Nephron (organoid): Measurements from ENCODE around the gene KCNQ1.
A peak's percentile ranks its signal among the peaks of the same experiment; 100 is the strongest.

Experiments
- H3K27ac Mint-ChIP-seq, 3 experiments: 2 replicates each; pipeline ENCODE4 v1.8.0; 2020; ENCODE audit warnings: mixed read lengths in 3 of 3, mild to moderate bottlenecking in 2 of 3, moderate library complexity in 1 of 3
- H3K27me3 Mint-ChIP-seq: 2 replicates; pipeline ENCODE4 v1.8.0; 2021; ENCODE audit warnings: low read depth, mild to moderate bottlenecking, moderate library complexity, mixed read lengths
- H3K36me3 Mint-ChIP-seq: 2 replicates; pipeline ENCODE4 v1.8.0; 2020; ENCODE audit warnings: low read depth, mixed read lengths
- H3K4me1 Mint-ChIP-seq: 2 replicates; pipeline ENCODE4 v1.8.0; 2020; ENCODE audit warnings: mixed read lengths
- H3K4me3 Mint-ChIP-seq, 3 experiments: 2 replicates each; pipeline ENCODE4 v1.8.0; 2020; ENCODE audit warnings: mild to moderate bottlenecking in 3 of 3, mixed read lengths in 3 of 3, moderate library complexity in 2 of 3
- H3K9me3 Mint-ChIP-seq: 2 replicates; pipeline ENCODE4 v1.8.0; 2020; ENCODE audit warnings: mixed read lengths
- CTCF ChIP-seq, 3 experiments: fragments of 200-600 bp; sonication (generic); IDR thresholded peaks; one replicate each; pipeline ENCODE4 v1.5.0; 2021; ENCODE audit warnings: antibody characterized with exemption in 3 of 3; ENCODE audit not compliant: unreplicated experiment in 3 of 3

The KCNQ1 gene

GRCh38 chr11:2416765-2417164 lies 28.0 kb upstream of the KCNQ1 start:
- TF ChIP-seq CTCF (IDR thresholded peaks at IDR 0.05; ENCODE audit: unreplicated experiment in 3 of 3): no peak
- Mint-ChIP-seq H3K9me3 (no peaks in the 10 kb centered on the region), H3K36me3 (no peaks in the 10 kb centered on the region), H3K27me3 (no peaks in the 10 kb centered on the region), H3K27ac (peak overlapping the region; percentile 65 to 89 (median 79)), H3K4me1 (no peaks in the 10 kb centered on the region), H3K4me3 (no peak overlapping the region)

GRCh38 chr11:2417856-2418692 lies 26.7 kb upstream of the KCNQ1 start:
- no peak for TF ChIP-seq CTCF (IDR thresholded peaks at IDR 0.05; ENCODE audit: unreplicated experiment in 3 of 3)
- no peak overlapping the region for H3K4me3 Mint-ChIP-seq

GRCh38 chr11:2418693-2419360 lies 26.0 kb upstream of the KCNQ1 start:
- no peak overlapping the region for H3K4me3 Mint-ChIP-seq
- peak overlapping the region; percentile 73 to 83 (median 80) for H3K27ac Mint-ChIP-seq
- no peaks in the 10 kb centered on the region for H3K36me3 Mint-ChIP-seq
- no peak for TF ChIP-seq CTCF (IDR thresholded peaks at IDR 0.05; ENCODE audit: unreplicated experiment in 3 of 3)
- no peaks in the 10 kb centered on the region for H3K27me3 Mint-ChIP-seq
- no peaks in the 10 kb centered on the region for H3K9me3 Mint-ChIP-seq
- no peaks in the 10 kb centered on the region for H3K4me1 Mint-ChIP-seq

More at GRCh38 chr11:2417856-2418692, 26.7 kb upstream of the KCNQ1 start:
- H3K27me3 Mint-ChIP-seq: no peaks in the 10 kb centered on the region
- H3K9me3 Mint-ChIP-seq: no peaks in the 10 kb centered on the region
- peak overlapping the region in 2 of 3 experiments; percentile 80 to 83 for H3K27ac Mint-ChIP-seq
- no peaks in the 10 kb centered on the region for H3K36me3 Mint-ChIP-seq
- H3K4me1 Mint-ChIP-seq: no peaks in the 10 kb centered on the region

GRCh38 chr11:2419638-2420501 lies 24.9 kb upstream of the KCNQ1 start:
- Mint-ChIP-seq H3K36me3 (no peaks in the 10 kb centered on the region), H3K27ac (peak overlapping the region; percentile 94 to 98 (median 94)), H3K9me3 (no peaks in the 10 kb centered on the region), H3K4me1 (no peaks in the 10 kb centered on the region), H3K27me3 (no peaks in the 10 kb centered on the region), H3K4me3 (peak overlapping the region in 1 of 3 experiments; percentile 32)
- peak; percentile 78 to 89 (median 86) for TF ChIP-seq CTCF (IDR thresholded peaks at IDR 0.05; ENCODE audit: unreplicated experiment in 3 of 3)

- Mint-ChIP-seq H3K27ac (peak overlapping the region in 2 of 3 experiments; percentile 75 to 94), H3K9me3 (no peaks in the 10 kb centered on the region), H3K27me3 (no peaks in the 10 kb centered on the region), H3K36me3 (no peaks in the 10 kb centered on the region), H3K4me3 (no peak overlapping the region), H3K4me1 (no peaks in the 10 kb centered on the region)
- TF ChIP-seq CTCF (IDR thresholded peaks at IDR 0.05; ENCODE audit: unreplicated experiment in 3 of 3): peak; percentile 95 to 96 (median 95)
Measured at GRCh38 chr11:2420502-2421225, 24.1 kb upstream of the KCNQ1 start.
